Suppressor macrophage treated with lipopolysaccharide for 1 hour (primary cell): ENCODE data around the gene SERP1.
A peak's percentile ranks its signal among the peaks of the same experiment; 100 is the strongest.
"Not testable (repeated sequence)": the region's sequence is repeated elsewhere in the genome, so short reads cannot be mapped to it uniquely, and the experiment has no call there.

Source experiments
- DNase-seq, 3 donors: peaks; one replicate each; pipeline ENCODE4 v3.0.0-alpha.2; 2020 to 2022

The SERP1 gene

GRCh38 chr3:150538324-150539208 is 7.7 kb downstream of the SERP1 start:
- no peak for DNase-seq

GRCh38 chr3:150535204-150535603 is 11.1 kb downstream of the SERP1 start:
- DNase-seq: no peak

GRCh38 chr3:150531775-150532174 is 14.5 kb downstream of the SERP1 start:
- DNase-seq: no peak

- peak; percentile 30 to 63 (median 56) for DNase-seq
Observed at GRCh38 chr3:150528354-150528797, 17.9 kb downstream of the SERP1 start.

- no peak for DNase-seq
Observed at GRCh38 chr3:150527464-150528255, 18.6 kb downstream of the SERP1 start.

- no peak for DNase-seq
Observed at GRCh38 chr3:150523538-150523937, 22.8 kb downstream of the SERP1 start.

- DNase-seq: no peak
Observed at GRCh38 chr3:150521463-150521862, 24.8 kb downstream of the SERP1 start.

- peak in 1 of 3 donors; percentile 1 for DNase-seq
Observed at GRCh38 chr3:150520408-150520807, 25.9 kb downstream of the SERP1 start.

- no peak for DNase-seq
Observed at GRCh38 chr3:150519026-150519425, 27.3 kb downstream of the SERP1 start.

- DNase-seq: no peak
Observed at GRCh38 chr3:150515210-150515609, 31.1 kb downstream of the SERP1 start.

GRCh38 chr3:150511122-150511821 is 35.0 kb downstream of the SERP1 start:
- no peak for DNase-seq

- no peak for DNase-seq
Observed at GRCh38 chr3:150509780-150510179, 36.5 kb downstream of the SERP1 start.

- DNase-seq: no peak
Observed at GRCh38 chr3:150508401-150508800, 37.9 kb downstream of the SERP1 start.

- no peak for DNase-seq
Observed at GRCh38 chr3:150504483-150504882, 41.8 kb downstream of the SERP1 start.

GRCh38 chr3:150503402-150504099 is 42.7 kb downstream of the SERP1 start:
- DNase-seq: no peak

GRCh38 chr3:150500960-150501359 is 45.3 kb downstream of the SERP1 start:
- not testable (repeated sequence) for DNase-seq

- DNase-seq: peak; percentile 7 to 73 (median 44)
Observed at GRCh38 chr3:150497956-150498355, 48.3 kb downstream of the SERP1 start.

GRCh38 chr3:150495563-150496168 is 50.6 kb downstream of the SERP1 start:
- DNase-seq: peak; percentile 58 to 78 (median 70)

- peak; percentile 4 to 33 (median 29) for DNase-seq
Observed at GRCh38 chr3:150495149-150495548, 51.1 kb downstream of the SERP1 start.

GRCh38 chr3:150494411-150494977 is 51.8 kb downstream of the SERP1 start:
- peak in 2 of 3 donors; percentile 5 to 26 for DNase-seq
